Endothelial cell of umbilical vein (primary cell): Measurements from ENCODE around the gene RASL12. TPM values are rescaled to one million over a fixed set of nuclear protein-coding genes. Genes with fewer than 3 reads are reported as not detected.

ENCODE experiments used
- BruUV-seq: library from RNA; stranded (reverse); fragments of 400-500 nt; replicated peaks from 2 replicates; lab custom pipeline; 2021; lab: Mats Ljungman, UMichigan
- CTCF ChIA-PET: fragments of 300-600, 350-600 bp; sonication (Branson Sonifier 250); formaldehyde crosslinking; loops from one replicate; lab custom pipeline; 2021; ENCODE audit warnings: antibody characterized with exemption, inconsistent platforms; lab: Charles Lee
- POLR2A ChIA-PET: fragments of 300-600, 350-600 bp; sonication (Branson Sonifier 250); formaldehyde crosslinking; loops from one replicate; lab custom pipeline; 2021; ENCODE audit warnings: antibody characterized with exemption, inconsistent platforms; lab: Charles Lee
- DNase-seq: peaks from one replicate; pipeline ENCODE4 v3.0.0-alpha.2; 2011; ENCODE audit warnings: low read depth, low spot score
- FAIRE-seq: peaks from 2 replicates; lab custom pipeline; 2011; peaks lifted over from hg19 to GRCh38; lab: Jason Lieb, UNC
- H2AFZ ChIP-seq: 2 replicates; pipeline ENCODE4 v1.6.0; 2012; ENCODE audit warnings: low read depth, low read length, control low read depth, inconsistent platforms
- H3K27ac ChIP-seq: 2 replicates; pipeline ENCODE4 v1.5.1; 2011; ENCODE audit warnings: low read depth, mild to moderate bottlenecking, control low read depth, low read length, moderate library complexity; ENCODE audit not compliant: insufficient read depth
- H3K27me3 ChIP-seq, 2 experiments: 2 replicates each; pipeline versions ENCODE4 v1.6.0 to v1.6.1; 2011; ENCODE audit warnings: low read length in 2 of 2, mixed read lengths in 1 of 2; ENCODE audit not compliant: control insufficient read depth in 2 of 2, insufficient read depth in 2 of 2
- H3K36me3 ChIP-seq, 2 experiments: 2 replicates in 1 of 2; 3 replicates in 1 of 2; pipeline ENCODE4 v1.5.1; 2011; ENCODE audit warnings: low read length in 2 of 2, mild to moderate bottlenecking in 1 of 2, moderate library complexity in 1 of 2; ENCODE audit not compliant: control insufficient read depth in 2 of 2, insufficient read depth in 2 of 2; ENCODE audit errors: extremely low read depth in 1 of 2
- H3K4me1 ChIP-seq: 3 replicates; pipeline ENCODE4 v1.5.1; 2011; ENCODE audit warnings: mild to moderate bottlenecking, low read length; ENCODE audit not compliant: control insufficient read depth, insufficient read depth; ENCODE audit errors: extremely low read depth
- H3K4me2 ChIP-seq: 2 replicates; pipeline ENCODE4 v1.6.1; 2011; ENCODE audit warnings: low read length, control low read depth, mixed read lengths; ENCODE audit not compliant: insufficient read depth
- H3K4me3 ChIP-seq, 3 experiments: fragments of 200-600 bp in 1 of 3; sonication (generic), shearing (Covaris generic) in 1 of 3; replicated peaks in 1 of 3; 2 replicates each; pipeline ENCODE4 v1.5.1; 2011 to 2016; ENCODE audit warnings: control low read depth in 3 of 3, low read length in 3 of 3, mild to moderate bottlenecking in 2 of 3, inconsistent platforms in 1 of 3, low read depth in 1 of 3, moderate library complexity in 1 of 3; ENCODE audit not compliant: insufficient read depth in 1 of 3
- H3K79me2 ChIP-seq: 2 replicates; pipeline ENCODE4 v1.6.0; 2012; ENCODE audit warnings: low read length, inconsistent platforms; ENCODE audit not compliant: control insufficient read depth, insufficient read depth
- H3K9ac ChIP-seq: replicated peaks from 2 replicates; pipeline ENCODE3; 2011; ENCODE audit warnings: low read length, control low read depth; ENCODE audit not compliant: insufficient read depth; ENCODE audit errors: extremely low read depth
- H3K9me1 ChIP-seq: replicated peaks from 3 replicates; pipeline ENCODE4 v1.6.0; 2011; ENCODE audit warnings: mild to moderate bottlenecking, low read length; ENCODE audit not compliant: control insufficient read depth, insufficient read depth; ENCODE audit errors: extremely low read depth
- H3K9me3 ChIP-seq: replicated peaks from 2 replicates; pipeline ENCODE4 v1.5.1; 2012; ENCODE audit warnings: low read length, inconsistent platforms; ENCODE audit not compliant: control insufficient read depth, insufficient read depth
- H4K20me1 ChIP-seq: replicated peaks from 2 replicates; pipeline ENCODE3; 2011; ENCODE audit warnings: mild to moderate bottlenecking, low read length; ENCODE audit not compliant: control insufficient read depth, insufficient read depth; ENCODE audit errors: extremely low read depth
- EZH2 ChIP-seq: IDR thresholded peaks from 2 replicates; pipeline ENCODE4 v1.6.1; 2012; ENCODE audit warnings: borderline replicate concordance, low read depth, mild to moderate bottlenecking, moderate library complexity, low read length, inconsistent platforms; ENCODE audit not compliant: severe bottlenecking
- FOS ChIP-seq: IDR thresholded peaks from 2 replicates; pipeline ENCODE4 v1.6.1; 2011; ENCODE audit warnings: mild to moderate bottlenecking, low read length, moderate library complexity, borderline replicate concordance; ENCODE audit not compliant: insufficient read depth
- GATA2 ChIP-seq: IDR thresholded peaks from 2 replicates; pipeline ENCODE4 v1.7.0; 2011; ENCODE audit warnings: low read depth, mild to moderate bottlenecking, moderate library complexity, mixed read lengths, low read length; ENCODE audit not compliant: insufficient read length, insufficient read depth
- JUN ChIP-seq: IDR thresholded peaks from 2 replicates; pipeline ENCODE4 v1.6.1; 2011; ENCODE audit warnings: borderline replicate concordance, low read depth; ENCODE audit not compliant: insufficient read length, insufficient read depth
- MYC ChIP-seq: IDR thresholded peaks from one replicate; pipeline ENCODE4 v1.6.1; 2011; ENCODE audit warnings: mild to moderate bottlenecking, low read depth, low read length
- POLR2A ChIP-seq: IDR thresholded peaks from 2 replicates; pipeline ENCODE4 v1.6.1; 2012; ENCODE audit warnings: low read depth, mild to moderate bottlenecking, control low read depth, low read length
- POLR2AphosphoS5 ChIP-seq: IDR thresholded peaks from 2 replicates; pipeline ENCODE4 v1.6.1; 2012; ENCODE audit warnings: low read depth, mild to moderate bottlenecking, control low read depth, low read length, moderate library complexity; ENCODE audit not compliant: insufficient read depth
- dilution Hi-C: fragments of 300-500 bp; cut with MboI; formaldehyde crosslinking; loops from one replicate; pipeline ENCODE4 v1.15.0; 2019; ENCODE audit warnings: low sequenced_read_pairs; ENCODE audit not compliant: extremely low pct_ligation_motif_present
- intact Hi-C: fragments of 100-400 bp; cut with micrococcal nuclease; formaldehyde crosslinking; loops from one replicate; pipeline ENCODE4 v1.10.0; 2022
- polyA plus RNA-seq, 4 experiments: library from polyadenylated mRNA; depleted of rRNA in 3 of 4; stranded (reverse) in 3 of 4; unstranded in 1 of 4; fragments of >200 nt; gene quantifications; 2 replicates each; pipeline versions ENCODE4 v1.2.1 to v1.2.3, GENCODE V29; 2011 to 2012; ENCODE audit warnings: missing spikeins in 1 of 4
- total RNA-seq: library from RNA; stranded (reverse); gene quantifications from 2 replicates; pipeline ENCODE4 v1.2.3, GENCODE V29; 2021
- TF ChIP-seq, protein P1 (sequence below), 2 donors: IDR thresholded peaks; 1 replicate in 1 of 2; 2 replicates in 1 of 2; pipeline ENCODE4 v1.5.1; 2011; ENCODE audit warnings: low read length in 2 of 2, mild to moderate bottlenecking in 2 of 2, moderate library complexity in 2 of 2, control low read depth in 1 of 2, inconsistent platforms in 1 of 2, low read depth in 1 of 2; ENCODE audit not compliant: insufficient read depth in 1 of 2; ENCODE audit errors: extremely low read depth in 1 of 2
- TF ChIP-seq, protein P2 (sequence below): IDR thresholded peaks from 2 replicates; pipeline ENCODE4 v1.6.1; 2011; ENCODE audit not compliant: insufficient read depth, insufficient read length

RASL12 gene
- total and polyA plus RNA-seq, 2 donors (not counting 3 experiments of a cell fraction or from before 2014, with no cell fraction given), result not detected

DNA sequence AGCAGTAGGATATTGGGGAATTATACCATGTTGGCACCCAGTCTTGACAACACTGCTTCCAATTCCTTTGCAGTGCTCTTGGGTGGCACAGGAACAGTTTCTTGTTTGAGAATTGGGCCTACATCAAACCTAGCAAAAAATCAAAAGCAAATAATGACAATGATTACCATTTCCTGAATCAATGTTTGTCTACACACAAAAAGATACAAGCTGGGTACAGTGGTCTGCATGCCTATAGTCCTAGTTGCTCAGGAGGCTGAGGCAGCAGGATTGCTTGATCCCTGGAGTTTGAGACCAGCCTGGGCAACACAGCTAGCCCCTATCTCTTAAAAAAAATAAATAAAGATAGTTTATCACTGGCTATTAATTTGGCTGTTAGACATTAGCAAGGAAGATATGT is 46.3 kb downstream of the RASL12 start:
- Histone ChIP-seq H3K4me1 (no peaks in the 10 kb centered on the region), H3K36me3 (peaks cover 9 to 12% of the 10 kb centered on the region in 2 experiments), H3K79me2 (no peaks in the 10 kb centered on the region), H3K27me3 (no peaks in the 10 kb centered on the region), H3K4me3 (no peak overlapping the region), H2AFZ (no peak overlapping the region), H3K9me1 (no peaks in the 10 kb centered on the region), H3K4me2 (no peak overlapping the region), H3K27ac (no peak overlapping the region), H3K9ac (no peak overlapping the region), H3K9me3 (no peaks in the 10 kb centered on the region), H4K20me1 (no peaks in the 10 kb centered on the region)
- FAIRE-seq (no peak), DNase-seq (no peak)
- BruUV-seq, result no TSS peak
- intact Hi-C loops, result no loop called here
- dilution Hi-C loops, result no loop called here
- ChIA-PET CTCF (no interaction called here), POLR2A (no interaction called here)
- TF ChIP-seq MYC (no peak), JUN (no peak), FOS (no peak), POLR2AphosphoS5 (no peak), EZH2 (no peak), POLR2A (no peak), GATA2 (no peak)
- TF ChIP-seq, protein P1, sequence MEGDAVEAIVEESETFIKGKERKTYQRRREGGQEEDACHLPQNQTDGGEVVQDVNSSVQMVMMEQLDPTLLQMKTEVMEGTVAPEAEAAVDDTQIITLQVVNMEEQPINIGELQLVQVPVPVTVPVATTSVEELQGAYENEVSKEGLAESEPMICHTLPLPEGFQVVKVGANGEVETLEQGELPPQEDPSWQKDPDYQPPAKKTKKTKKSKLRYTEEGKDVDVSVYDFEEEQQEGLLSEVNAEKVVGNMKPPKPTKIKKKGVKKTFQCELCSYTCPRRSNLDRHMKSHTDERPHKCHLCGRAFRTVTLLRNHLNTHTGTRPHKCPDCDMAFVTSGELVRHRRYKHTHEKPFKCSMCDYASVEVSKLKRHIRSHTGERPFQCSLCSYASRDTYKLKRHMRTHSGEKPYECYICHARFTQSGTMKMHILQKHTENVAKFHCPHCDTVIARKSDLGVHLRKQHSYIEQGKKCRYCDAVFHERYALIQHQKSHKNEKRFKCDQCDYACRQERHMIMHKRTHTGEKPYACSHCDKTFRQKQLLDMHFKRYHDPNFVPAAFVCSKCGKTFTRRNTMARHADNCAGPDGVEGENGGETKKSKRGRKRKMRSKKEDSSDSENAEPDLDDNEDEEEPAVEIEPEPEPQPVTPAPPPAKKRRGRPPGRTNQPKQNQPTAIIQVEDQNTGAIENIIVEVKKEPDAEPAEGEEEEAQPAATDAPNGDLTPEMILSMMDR (IDR thresholded peaks at IDR 0.05; ENCODE audit: extremely low read depth in 1 of 2, insufficient read depth in 1 of 2, low read depth in 1 of 2, low read length in 2 of 2), result no peak
- TF ChIP-seq, protein P2, sequence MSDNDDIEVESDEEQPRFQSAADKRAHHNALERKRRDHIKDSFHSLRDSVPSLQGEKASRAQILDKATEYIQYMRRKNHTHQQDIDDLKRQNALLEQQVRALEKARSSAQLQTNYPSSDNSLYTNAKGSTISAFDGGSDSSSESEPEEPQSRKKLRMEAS, result no peak
